Testis (tissue), 3 donors: ENCODE results near the gene ZNF254. TPM values are rescaled to one million over a fixed set of nuclear protein-coding genes. Genes with fewer than 3 reads are reported as not detected.

ENCODE experiments used
- DNase-seq: peaks from one replicate; pipeline ENCODE4 v3.0.0-alpha.2; 2019
- H3K27ac ChIP-seq, 2 donors: fragments of 200-600 bp; sonication (generic); one replicate each; pipeline ENCODE4 v1.5.1; 2019
- H3K27me3 ChIP-seq: fragments of 200-600 bp; sonication (generic); one replicate; pipeline ENCODE4 v1.5.1; 2019
- H3K36me3 ChIP-seq: fragments of 200-600 bp; sonication (generic); one replicate; pipeline ENCODE4 v1.5.1; 2017; ENCODE audit warnings: low read depth; ENCODE audit errors: missing control alignments
- H3K4me1 ChIP-seq: fragments of 200-600 bp; sonication (generic); one replicate; pipeline ENCODE4 v1.5.1; 2019
- H3K4me3 ChIP-seq, 2 donors: fragments of 200-600 bp; sonication (generic); one replicate each; pipeline ENCODE4 v1.5.1; 2017 to 2019
- H3K9me3 ChIP-seq: fragments of 200-600 bp; sonication (generic); one replicate; pipeline ENCODE4 v1.5.1; 2017
- POLR2A ChIP-seq: fragments of 450-650 bp; IDR thresholded peaks from one replicate; pipeline ENCODE4 v1.6.1; 2017; ENCODE audit warnings: antibody characterized with exemption, mild to moderate bottlenecking, moderate library complexity
- WGBS, 2 donors: methylation state at CpG; one replicate each; pipeline ENCODE4 v1.1.5; 2018; 5-methylcytosine and 5-hydroxymethylcytosine counted together
- intact Hi-C: fragments of 100-400 bp; cut with DNase I; formaldehyde crosslinking; loops from one replicate; pipeline ENCODE4 v1.15.1; 2023; ENCODE audit warnings: low total_unique reads
- polyA plus RNA-seq: library from polyadenylated mRNA; stranded (reverse); fragments of 350-450 nt; fragmentation: Illumina TruSeq; extraction: RNeasy Lipid Tissue Mini Kit (QIAGEN cat#74804); gene quantifications from one replicate; pipeline ENCODE4 v1.2.3, GENCODE V29; 2014; ENCODE audit warnings: low read depth, low replicate concordance; ENCODE audit not compliant: insufficient read depth
- total RNA-seq, 2 donors: library from RNA; depleted of rRNA; stranded (reverse); fragments of >200 nt; gene quantifications; one replicate each; pipeline ENCODE4 v1.2.3, GENCODE V29; 2016
- TF ChIP-seq, protein P1 (sequence below), 3 experiments: fragments of 450-650 bp in 2 of 3; fragments of 200-600 bp in 1 of 3; sonication (generic) in 1 of 3; IDR thresholded peaks; one replicate each; pipeline ENCODE4 v1.5.1; 2016 to 2019; ENCODE audit warnings: antibody characterized with exemption in 3 of 3, mild to moderate bottlenecking in 2 of 3, moderate library complexity in 1 of 3

The ZNF254 gene
- total and polyA plus RNA-seq, 3 donors from 2014 or later = 5.1 to 20.6 (median 16.1) TPM

DNA sequence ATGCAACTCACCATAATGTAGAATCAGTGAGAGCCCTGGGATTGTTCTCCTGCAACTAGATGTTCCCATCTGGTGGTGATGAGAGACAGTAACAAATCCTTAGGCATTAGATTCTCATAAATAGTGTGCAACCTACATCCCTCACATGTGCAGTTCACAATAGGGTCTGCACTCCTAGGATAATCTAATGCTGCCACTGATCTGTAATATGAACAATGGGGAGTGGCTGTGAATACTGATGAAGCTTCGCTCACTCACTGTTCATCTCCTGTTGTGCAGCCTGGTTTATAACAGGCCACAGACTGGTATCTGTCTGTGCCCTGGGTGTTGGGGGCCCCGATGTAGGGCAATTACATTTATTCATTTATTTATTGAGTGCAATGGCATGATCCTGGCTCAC is 86.9 kb downstream of the ZNF254 start:
- no peaks in the 10 kb centered on the region for H3K36me3 ChIP-seq
- DNase-seq = no peak
- intact Hi-C loops = no loop called here
- TF ChIP-seq, protein P1, sequence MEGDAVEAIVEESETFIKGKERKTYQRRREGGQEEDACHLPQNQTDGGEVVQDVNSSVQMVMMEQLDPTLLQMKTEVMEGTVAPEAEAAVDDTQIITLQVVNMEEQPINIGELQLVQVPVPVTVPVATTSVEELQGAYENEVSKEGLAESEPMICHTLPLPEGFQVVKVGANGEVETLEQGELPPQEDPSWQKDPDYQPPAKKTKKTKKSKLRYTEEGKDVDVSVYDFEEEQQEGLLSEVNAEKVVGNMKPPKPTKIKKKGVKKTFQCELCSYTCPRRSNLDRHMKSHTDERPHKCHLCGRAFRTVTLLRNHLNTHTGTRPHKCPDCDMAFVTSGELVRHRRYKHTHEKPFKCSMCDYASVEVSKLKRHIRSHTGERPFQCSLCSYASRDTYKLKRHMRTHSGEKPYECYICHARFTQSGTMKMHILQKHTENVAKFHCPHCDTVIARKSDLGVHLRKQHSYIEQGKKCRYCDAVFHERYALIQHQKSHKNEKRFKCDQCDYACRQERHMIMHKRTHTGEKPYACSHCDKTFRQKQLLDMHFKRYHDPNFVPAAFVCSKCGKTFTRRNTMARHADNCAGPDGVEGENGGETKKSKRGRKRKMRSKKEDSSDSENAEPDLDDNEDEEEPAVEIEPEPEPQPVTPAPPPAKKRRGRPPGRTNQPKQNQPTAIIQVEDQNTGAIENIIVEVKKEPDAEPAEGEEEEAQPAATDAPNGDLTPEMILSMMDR (IDR thresholded peaks at IDR 0.05) = no peak
- no peak for TF ChIP-seq POLR2A
- H3K27me3 ChIP-seq = no peaks in the 10 kb centered on the region
- no peak overlapping the region for H3K4me3 ChIP-seq
- 68 to 85% methylated on average over 2 of the region's 2 CpGs for WGBS, 2 donors
- no peaks in the 10 kb centered on the region for H3K9me3 ChIP-seq
- no peaks in the 10 kb centered on the region for H3K4me1 ChIP-seq
- H3K27ac ChIP-seq = no peak overlapping the region

- DNase-seq = no peak
- WGBS, 2 donors = 74 to 82% methylated on average over 18 of the region's 18 CpGs
- Histone ChIP-seq H3K9me3 (no peaks in the 10 kb centered on the region), H3K27ac (no peak overlapping the region), H3K36me3 (no peaks in the 10 kb centered on the region), H3K27me3 (no peaks in the 10 kb centered on the region), H3K4me1 (no peaks in the 10 kb centered on the region), H3K4me3 (no peak overlapping the region)
- TF ChIP-seq POLR2A = no peak
- TF ChIP-seq, protein P1 (IDR thresholded peaks at IDR 0.05) = no peak
- intact Hi-C loops = no loop called here
These were observed 90.7 kb downstream of the ZNF254 start for GRCh38 chr19:24177686-24178085.

DNA sequence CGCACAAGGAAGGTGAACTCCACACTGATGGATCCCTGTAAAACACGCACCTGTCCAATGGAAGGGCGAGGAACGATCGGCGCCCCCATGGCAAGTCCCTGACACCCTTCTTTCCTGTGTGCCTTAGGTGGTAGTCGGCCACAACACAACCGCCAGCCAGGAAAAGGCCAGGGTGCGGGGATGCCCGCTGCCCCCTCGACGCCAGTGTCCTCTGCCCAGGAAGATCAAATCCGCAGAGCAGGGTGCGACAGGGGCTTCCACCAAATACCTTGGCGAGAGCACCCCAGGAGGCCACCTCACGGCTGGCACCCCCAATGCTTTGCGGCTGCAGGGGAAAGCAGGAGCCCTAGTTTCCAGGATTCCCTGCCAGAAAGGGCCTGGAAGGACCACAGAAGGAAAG is 91.2 kb downstream of the ZNF254 start:
- no peak for DNase-seq
- H3K36me3 ChIP-seq = no peaks in the 10 kb centered on the region
- no peak overlapping the region for H3K27ac ChIP-seq
- H3K4me1 ChIP-seq = no peaks in the 10 kb centered on the region
- no peaks in the 10 kb centered on the region for H3K27me3 ChIP-seq
- TF ChIP-seq POLR2A = no peak
- TF ChIP-seq, protein P1 (IDR thresholded peaks at IDR 0.05) = no peak
- 87 to 92% methylated on average over 6 to 17 of the region's 17 CpGs for WGBS, 2 donors
- intact Hi-C loops = no loop called here
- no peak overlapping the region for H3K4me3 ChIP-seq
- no peaks in the 10 kb centered on the region for H3K9me3 ChIP-seq

Other genes with a start within 250 kb of the ZNF254 start
- 10 to 100 TPM in 1 of 2 donors, 1 to 10 TPM in 1; 9.2 to 18.2 TPM for gene ZNF726, start 172.3 kb upstream of the ZNF254 start, total RNA-seq
- 2.6 TPM for gene ZNF726, start 172.3 kb upstream of the ZNF254 start, polyA plus RNA-seq